GM19043 (cell line): Measurements from ENCODE around the gene NSF.
"Not testable (repeated sequence)": the region's sequence is repeated elsewhere in the genome, so short reads cannot be mapped to it uniquely, and the experiment has no call there.

Experiments used
- ATAC-seq: cut with Tn5 transposase; IDR thresholded peaks from one replicate; pipeline ENCODE4 v1.9.1; 2021; ENCODE audit warnings: low read depth; ENCODE audit not compliant: unreplicated experiment

NSF gene

DNA sequence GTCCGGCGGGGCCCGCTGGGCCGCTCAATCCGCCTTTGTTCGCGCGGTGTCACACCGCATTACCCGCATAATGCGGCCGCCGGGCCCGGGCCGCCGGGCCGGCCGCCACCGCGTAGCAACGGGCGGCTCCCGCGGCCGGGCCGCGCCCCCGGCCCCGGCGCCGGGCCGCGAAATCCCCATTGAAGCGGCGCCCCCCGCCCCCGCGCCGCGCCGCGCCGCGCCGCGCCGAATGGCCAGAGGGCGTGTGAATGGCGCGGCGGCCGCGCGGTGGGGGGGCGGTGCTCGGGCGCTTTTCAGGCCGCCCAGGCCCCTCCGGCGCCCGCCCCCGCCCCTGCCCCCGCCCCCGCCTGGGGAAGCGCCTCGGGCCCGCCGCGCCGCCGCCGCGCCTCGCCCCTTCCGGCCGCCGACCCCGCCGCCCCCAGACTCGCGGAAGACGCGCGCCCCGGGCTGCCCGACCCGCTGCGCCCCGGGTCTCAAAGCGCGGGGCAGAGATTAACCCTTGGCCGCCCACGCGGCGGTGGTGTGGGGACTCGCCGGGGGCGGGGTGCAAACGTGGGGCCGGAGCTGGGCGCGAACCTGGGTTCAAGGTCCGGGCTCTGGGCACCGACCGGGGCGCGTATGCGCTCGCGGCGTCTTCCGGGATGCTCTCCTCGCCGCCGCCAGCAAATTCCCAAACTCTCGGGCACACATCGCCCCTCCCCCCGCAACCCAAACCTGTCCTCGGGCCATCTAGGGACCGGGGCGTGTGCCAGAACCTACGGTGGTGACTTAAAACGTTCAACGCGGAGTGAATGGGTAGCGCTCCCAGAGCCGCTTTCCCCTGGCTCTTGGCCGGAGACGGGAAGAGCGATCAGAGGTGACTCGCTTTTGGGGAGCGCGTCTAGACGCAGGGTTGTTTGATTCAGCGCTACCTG, 181.3 kb downstream of the NSF start:
- ATAC-seq, result no peak

DNA sequence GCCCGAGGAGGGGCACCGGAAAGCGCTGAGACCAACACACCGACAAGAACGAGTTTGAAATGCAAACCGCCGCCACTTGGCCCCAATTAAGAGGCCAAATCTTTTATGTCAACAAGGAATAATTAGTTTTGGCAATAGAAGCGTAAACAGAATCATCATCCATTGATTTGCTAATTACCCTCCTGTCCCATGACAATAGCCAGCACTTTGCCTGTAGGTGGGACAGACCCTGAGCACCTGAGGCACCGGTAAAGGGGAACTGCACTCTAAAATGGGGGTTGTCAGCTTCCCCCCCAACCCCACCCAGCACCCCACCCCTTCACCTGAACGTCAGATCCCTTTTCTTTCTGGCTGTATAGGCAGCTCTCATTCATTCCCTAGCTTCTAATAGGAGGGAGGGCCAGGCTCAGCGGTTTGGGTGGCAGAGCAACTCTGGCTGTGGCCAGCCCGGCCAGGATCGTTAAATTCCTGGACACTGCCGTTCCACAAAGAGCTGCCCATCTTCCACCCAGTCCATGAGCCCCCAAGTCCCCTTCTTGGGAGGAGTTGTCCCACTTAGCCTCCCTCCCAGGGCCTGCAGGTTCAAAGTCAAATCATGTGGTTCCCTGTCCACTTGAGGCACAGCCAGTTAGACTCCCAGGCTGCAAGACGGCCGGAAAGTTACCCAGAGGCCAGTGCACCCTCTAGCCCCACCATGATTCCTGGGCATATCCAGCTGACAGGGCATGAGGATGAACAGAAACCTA, 182.2 kb downstream of the NSF start:
- ATAC-seq, result no peak

GRCh38 chr17:46773221-46773605, 182.7 kb downstream of the NSF start:
- ATAC-seq, result no peak

- no peak for ATAC-seq
Measured at GRCh38 chr17:46773676-46774075, 183.2 kb downstream of the NSF start.

GRCh38 chr17:46774108-46774737, 183.8 kb downstream of the NSF start:
- no peak for ATAC-seq

DNA sequence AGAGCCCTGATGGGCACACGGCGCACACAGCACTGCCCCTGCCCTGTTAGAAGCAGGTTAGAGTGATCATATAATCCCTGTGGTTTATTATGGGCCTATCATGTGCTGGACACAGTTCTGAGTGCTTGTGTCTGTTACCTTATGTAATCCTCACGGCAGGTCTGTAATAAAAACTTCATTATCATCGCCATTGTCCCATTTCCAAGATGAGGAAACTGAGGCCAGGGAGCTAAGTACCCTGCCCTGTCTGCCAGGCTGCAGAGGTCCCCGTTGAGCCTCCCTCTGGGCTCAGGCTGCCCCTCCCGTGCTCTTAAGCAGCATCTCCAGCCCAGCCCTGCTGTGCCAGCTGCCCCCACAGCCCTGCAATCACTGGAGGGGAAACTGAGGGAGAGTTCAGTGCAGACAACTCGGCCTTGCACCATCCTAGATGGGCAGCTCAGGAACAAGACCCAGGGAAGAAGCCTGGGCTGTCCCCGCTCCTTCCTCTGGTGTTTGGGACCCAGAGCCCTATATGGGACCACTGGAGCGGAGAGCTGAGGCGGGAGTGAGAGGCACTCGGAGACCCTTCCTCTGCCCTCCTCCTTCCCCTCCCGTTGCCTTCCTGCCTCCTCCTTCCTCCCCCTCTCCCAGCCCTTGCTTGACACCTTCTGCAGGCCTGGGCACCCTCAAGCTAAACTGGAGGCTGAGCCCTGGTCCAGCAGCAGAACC, 186.0 kb downstream of the NSF start:
- ATAC-seq, result no peak

GRCh38 chr17:46777943-46778915, 187.8 kb downstream of the NSF start:
- ATAC-seq, result no peak

DNA sequence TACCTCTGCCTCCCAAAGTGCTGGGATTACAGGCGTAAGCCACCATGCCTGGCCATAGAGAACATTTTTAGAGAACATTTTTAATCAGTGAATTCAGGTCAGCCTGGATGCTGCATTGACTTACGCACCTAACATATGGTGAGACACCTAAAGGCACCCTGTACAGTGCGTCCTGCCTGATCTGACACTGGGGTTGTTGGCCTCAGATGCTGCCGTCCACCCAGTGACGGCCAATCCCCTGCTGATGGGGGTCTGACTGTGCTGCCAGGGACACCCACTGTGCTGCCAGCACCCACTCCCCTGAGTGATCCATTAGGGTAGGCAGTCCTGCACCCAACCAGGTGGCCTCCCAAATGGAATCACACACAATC, 189.5 kb downstream of the NSF start:
- ATAC-seq, result no peak

- ATAC-seq, result no peak
Measured at GRCh38 chr17:46782250-46782953, 191.9 kb downstream of the NSF start.

DNA sequence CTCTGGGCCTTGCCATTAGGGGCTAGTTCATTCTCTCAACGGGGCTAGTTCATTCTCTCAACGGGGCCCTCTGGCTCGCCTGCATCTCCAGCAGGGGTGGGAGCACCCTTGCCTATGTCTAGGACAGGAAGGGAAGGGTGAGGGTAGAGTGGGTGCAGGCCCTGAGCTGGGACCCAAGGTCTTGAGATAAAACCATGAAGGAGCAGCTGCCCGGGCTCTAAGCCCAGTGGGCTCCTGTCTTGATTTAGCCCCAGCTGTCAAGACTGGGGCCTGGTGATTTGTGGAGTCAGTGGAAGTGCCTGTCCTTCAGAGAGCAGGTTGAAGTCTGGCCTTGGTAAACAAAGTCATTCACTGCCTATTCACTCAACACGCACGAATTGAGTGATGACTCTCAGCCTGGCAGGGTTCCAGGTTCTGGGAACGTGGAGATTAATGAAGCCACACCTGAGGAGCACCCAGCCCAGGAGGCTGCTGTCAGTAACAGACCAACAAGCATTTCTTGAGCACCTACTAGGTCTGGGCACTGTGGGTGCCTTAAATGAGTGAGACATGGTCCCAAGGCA, 192.6 kb downstream of the NSF start:
- ATAC-seq, result no peak

DNA sequence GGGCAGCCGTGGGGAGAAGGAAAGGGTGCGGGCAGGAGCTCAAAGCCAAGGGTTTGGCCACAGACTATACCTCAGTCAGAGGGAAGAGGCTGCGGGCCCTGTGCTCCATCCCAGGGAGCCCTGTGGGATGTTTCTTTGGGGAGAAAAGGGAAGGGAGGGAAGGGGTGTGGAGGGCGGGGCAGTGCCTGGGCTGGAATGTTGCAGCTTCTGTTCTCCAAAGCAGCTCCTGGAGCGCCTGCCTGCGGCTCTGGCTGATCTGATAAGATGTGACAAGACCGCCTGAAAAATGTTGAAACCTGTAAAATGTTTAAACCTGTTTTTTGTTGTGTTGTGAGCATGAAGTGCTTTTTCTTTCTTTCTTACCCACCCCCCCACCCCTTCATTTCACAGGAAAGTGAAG, 195.2 kb downstream of the NSF start:
- ATAC-seq, result no peak

DNA sequence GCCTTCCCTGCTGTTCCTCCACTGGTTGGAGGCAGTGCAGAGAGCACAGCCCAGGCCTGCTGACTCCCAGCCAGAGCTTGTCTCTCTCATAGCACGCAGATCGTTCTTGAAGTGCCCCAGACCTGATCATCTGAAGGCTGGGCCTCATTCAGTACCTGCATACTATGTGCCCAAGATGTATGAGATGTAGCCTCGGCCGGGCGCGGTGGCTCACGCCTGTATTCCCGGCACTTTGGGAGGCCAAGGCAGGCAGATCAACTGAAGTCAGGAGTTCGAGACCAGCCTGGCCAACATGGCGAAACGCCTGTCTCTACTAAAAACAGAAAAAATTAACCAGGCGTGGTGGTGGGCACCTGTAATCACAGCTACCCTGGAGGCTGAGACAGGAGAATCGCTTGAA, 197.0 kb downstream of the NSF start:
- ATAC-seq, result no peak

- no peak for ATAC-seq
Measured at GRCh38 chr17:46788300-46788699, 197.8 kb downstream of the NSF start.

GRCh38 chr17:46788796-46789195, 198.3 kb downstream of the NSF start:
- ATAC-seq, result no peak

- ATAC-seq, result no peak
Measured at GRCh38 chr17:46789610-46790009, 199.1 kb downstream of the NSF start.

- ATAC-seq, result no peak
Measured at GRCh38 chr17:46790216-46790615, 199.7 kb downstream of the NSF start.

DNA sequence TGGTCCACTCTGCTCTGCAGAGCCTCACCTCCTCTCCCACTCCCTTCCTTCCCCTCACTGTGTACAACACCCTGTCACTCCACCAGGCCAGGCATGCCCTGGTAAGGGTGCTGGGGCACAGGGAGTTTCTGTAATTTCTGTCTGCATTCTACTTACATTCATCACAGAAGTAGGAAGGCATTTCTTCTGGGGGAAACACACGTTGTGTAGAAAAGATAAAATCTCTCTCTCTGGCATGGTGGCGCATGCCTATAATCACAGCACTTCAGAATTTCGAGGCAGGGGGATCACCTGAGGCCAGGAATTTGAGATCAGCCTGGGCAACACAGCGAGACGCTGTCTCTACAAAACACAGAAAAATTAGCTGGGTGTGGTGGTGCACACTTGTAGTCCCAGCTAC, 201.1 kb downstream of the NSF start:
- ATAC-seq, result no peak

DNA sequence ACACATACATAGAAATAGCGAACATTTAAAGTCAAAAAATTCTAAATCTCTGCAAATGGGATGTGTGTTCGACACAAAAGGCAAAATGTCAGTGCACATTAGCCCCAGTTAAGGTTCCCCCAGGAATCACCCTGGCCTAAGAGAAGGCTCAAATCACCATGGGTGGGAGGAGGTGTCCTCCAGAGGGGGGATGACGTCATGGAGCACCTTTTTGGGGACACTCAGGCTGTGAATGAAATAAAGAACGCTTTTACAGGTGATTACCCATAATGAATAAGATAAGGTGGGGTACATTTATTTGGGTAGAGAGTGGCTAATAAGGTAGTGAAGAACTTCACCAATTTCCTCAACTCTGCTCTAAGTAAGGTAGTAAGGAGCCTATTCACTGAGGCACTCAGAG, 201.6 kb downstream of the NSF start:
- no peak for ATAC-seq

- ATAC-seq, result not testable (repeated sequence)
Measured at GRCh38 chr17:46793023-46793422, 202.6 kb downstream of the NSF start.
